Measurements from ENCODE around the gene GNG12. TPM values are rescaled to one million over a fixed set of nuclear protein-coding genes. Genes with fewer than 3 reads are reported as not detected.

GNG12 gene
- total RNA-seq, 4 donors from 2014 or later, result 89.6 to 129 (median 90.9) TPM

- no peaks in the 10 kb centered on the region for H3K27me3 ChIP-seq
- no peaks in the 10 kb centered on the region for H3K9me3 ChIP-seq
- no peak overlapping the region for H3K4me3 ChIP-seq
- no peak for DNase-seq (ENCODE audit: low spot score in 2 of 2)
- peaks cover 41% of the 10 kb centered on the region for H3K4me1 ChIP-seq
- no peak overlapping the region for H3K27ac ChIP-seq
- 79% methylated on average over 17 of the region's 17 CpGs for WGBS
- TF ChIP-seq EP300 (IDR thresholded peaks at IDR 0.05) (no peak), POLR2AphosphoS5 (IDR thresholded peaks at IDR 0.05) (no peak), POLR2A (IDR thresholded peaks at IDR 0.05) (no peak), CTCF (IDR thresholded peaks at IDR 0.05) (no peak)
- no peaks in the 10 kb centered on the region for H3K36me3 ChIP-seq
Observed at GRCh38 chr1:67753776-67754525, 79.3 kb downstream of the GNG12 start.

GRCh38 chr1:67752306-67752705, 81.0 kb downstream of the GNG12 start:
- Histone ChIP-seq H3K4me3 (no peak overlapping the region), H3K27me3 (no peaks in the 10 kb centered on the region), H3K36me3 (no peaks in the 10 kb centered on the region), H3K27ac (no peak overlapping the region), H3K4me1 (peaks cover 58% of the 10 kb centered on the region), H3K9me3 (no peaks in the 10 kb centered on the region)
- WGBS, result 60% methylated on average over 2 of the region's 2 CpGs
- no peak for DNase-seq (ENCODE audit: low spot score in 2 of 2)
- no peak for TF ChIP-seq POLR2A (IDR thresholded peaks at IDR 0.05)
- TF ChIP-seq EP300 (IDR thresholded peaks at IDR 0.05), result no peak
- no peak for TF ChIP-seq POLR2AphosphoS5 (IDR thresholded peaks at IDR 0.05)
- no peak for TF ChIP-seq CTCF (IDR thresholded peaks at IDR 0.05)

GRCh38 chr1:67750691-67751054, 82.6 kb downstream of the GNG12 start:
- Histone ChIP-seq H3K4me3 (no peak overlapping the region), H3K36me3 (no peaks in the 10 kb centered on the region), H3K27me3 (no peaks in the 10 kb centered on the region), H3K4me1 (peaks cover 66% of the 10 kb centered on the region), H3K9me3 (no peaks in the 10 kb centered on the region), H3K27ac (peak overlapping the region; percentile 89)
- no peak for DNase-seq (ENCODE audit: low spot score in 2 of 2)
- no peak for TF ChIP-seq POLR2AphosphoS5 (IDR thresholded peaks at IDR 0.05)
- 54% methylated on average over 1 of the region's 1 CpG for WGBS

GRCh38 chr1:67749844-67750690, 83.2 kb downstream of the GNG12 start:
- H3K9me3 ChIP-seq, result no peaks in the 10 kb centered on the region
- WGBS, result 28% methylated on average over 8 of the region's 8 CpGs
- no peak for DNase-seq (ENCODE audit: low spot score in 2 of 2)
- TF ChIP-seq POLR2AphosphoS5 (IDR thresholded peaks at IDR 0.05) (peak in 2 of 3 donors; percentile 32 to 74), EP300 (IDR thresholded peaks at IDR 0.05) (no peak)
- peaks cover 66% of the 10 kb centered on the region for H3K4me1 ChIP-seq
- H3K36me3 ChIP-seq, result no peaks in the 10 kb centered on the region
- peak overlapping the region; percentile 89 for H3K27ac ChIP-seq
- peak overlapping the region; percentile 10 for H3K4me3 ChIP-seq
- no peaks in the 10 kb centered on the region for H3K27me3 ChIP-seq

GRCh38 chr1:67749263-67749843, 83.9 kb downstream of the GNG12 start:
- H3K27ac ChIP-seq, result peak overlapping the region; percentile 89
- TF ChIP-seq POLR2A (IDR thresholded peaks at IDR 0.05) (no peak), CTCF (IDR thresholded peaks at IDR 0.05) (no peak), POLR2AphosphoS5 (IDR thresholded peaks at IDR 0.05) (no peak), EP300 (IDR thresholded peaks at IDR 0.05) (no peak)
- peaks cover 60% of the 10 kb centered on the region for H3K4me1 ChIP-seq
- no peak for DNase-seq (ENCODE audit: low spot score in 2 of 2)
- 37% methylated on average over 5 of the region's 5 CpGs for WGBS
- H3K36me3 ChIP-seq, result no peaks in the 10 kb centered on the region
- H3K4me3 ChIP-seq, result peak overlapping the region; percentile 10
- H3K9me3 ChIP-seq, result no peaks in the 10 kb centered on the region
- no peaks in the 10 kb centered on the region for H3K27me3 ChIP-seq

GRCh38 chr1:67748630-67749029, 84.6 kb downstream of the GNG12 start:
- H3K9me3 ChIP-seq, result no peaks in the 10 kb centered on the region
- WGBS, result 10% methylated on average over 2 of the region's 2 CpGs
- H3K27ac ChIP-seq, result peak overlapping the region; percentile 89
- peaks cover 58% of the 10 kb centered on the region for H3K4me1 ChIP-seq
- no peak for TF ChIP-seq EP300 (IDR thresholded peaks at IDR 0.05)
- no peak for TF ChIP-seq CTCF (IDR thresholded peaks at IDR 0.05)
- TF ChIP-seq POLR2AphosphoS5 (IDR thresholded peaks at IDR 0.05), result peak in 1 of 3 donors; percentile 18
- TF ChIP-seq POLR2A (IDR thresholded peaks at IDR 0.05), result no peak
- peak overlapping the region; percentile 10 for H3K4me3 ChIP-seq
- no peak for DNase-seq (ENCODE audit: low spot score in 2 of 2)
- H3K36me3 ChIP-seq, result no peaks in the 10 kb centered on the region
- no peaks in the 10 kb centered on the region for H3K27me3 ChIP-seq
